Central memory CD8-positive, alpha-beta T cell (primary cell): ENCODE results near the gene CUEDC1.
A peak's percentile ranks its signal among the peaks of the same experiment; 100 is the strongest.

Source experiments
- ATAC-seq: fragments of 150-1000 bp; cut with Tn5 transposase; replicated peaks from 2 replicates; pipeline ENCODE4 v1.10.0; 2022; ENCODE audit warnings: mild to moderate bottlenecking, moderate FRiP score, moderate number of reproducible peaks; ENCODE audit not compliant: poor library complexity, severe bottlenecking; ENCODE audit errors: extremely low read depth
- DNase-seq, 2 donors: peaks; one replicate each; pipeline ENCODE4 v3.0.0; 2021; ENCODE audit warnings: low spot score in 2 of 2
- H3K27ac Mint-ChIP-seq: one replicate; pipeline ENCODE4 v1.8.0; 2022; ENCODE audit warnings: low read depth, mild to moderate bottlenecking, moderate library complexity, mixed read lengths
- H3K27me3 Mint-ChIP-seq: one replicate; pipeline ENCODE4 v1.8.0; 2022; ENCODE audit warnings: mixed read lengths
- H3K36me3 Mint-ChIP-seq: one replicate; pipeline ENCODE4 v1.8.0; 2022; ENCODE audit warnings: mild to moderate bottlenecking, moderate library complexity, mixed read lengths; ENCODE audit not compliant: insufficient read depth
- H3K4me1 Mint-ChIP-seq: one replicate; pipeline ENCODE4 v1.8.0; 2022; ENCODE audit warnings: mixed read lengths
- H3K4me3 Mint-ChIP-seq: one replicate; pipeline ENCODE4 v1.8.0; 2022; ENCODE audit warnings: mild to moderate bottlenecking, moderate library complexity, mixed read lengths
- H3K9me3 Mint-ChIP-seq: one replicate; pipeline ENCODE4 v1.8.0; 2022; ENCODE audit warnings: mixed read lengths

Gene CUEDC1

DNA sequence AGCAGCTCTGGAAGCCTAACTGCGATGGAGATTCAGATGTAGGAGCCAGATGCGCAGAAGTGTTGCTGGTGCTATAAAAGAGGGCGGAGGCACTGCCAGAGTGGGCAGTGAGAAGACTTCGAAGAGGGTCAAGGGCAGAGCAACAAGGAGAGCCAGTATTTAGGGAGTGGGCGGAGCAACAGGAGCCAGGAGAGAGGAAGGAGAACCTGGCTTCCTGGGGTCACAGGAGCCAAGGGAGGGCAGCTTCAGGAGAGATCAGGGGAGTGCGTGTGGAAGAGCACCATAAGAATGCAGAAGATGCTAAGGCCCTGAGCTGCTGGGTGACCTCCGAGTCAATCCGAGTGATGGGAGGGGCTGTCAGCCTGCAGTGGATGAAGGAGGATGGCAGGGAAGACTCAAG lies 90.9 kb downstream of the CUEDC1 start:
- Mint-ChIP-seq H3K4me1 (peaks cover 11% of the 10 kb centered on the region), H3K27me3 (peaks cover 39% of the 10 kb centered on the region), H3K27ac (no peak overlapping the region), H3K4me3 (no peak overlapping the region), H3K9me3 (no peaks in the 10 kb centered on the region), H3K36me3 (peaks cover 4% of the 10 kb centered on the region)
- no peak for ATAC-seq
- no peak for DNase-seq

DNA sequence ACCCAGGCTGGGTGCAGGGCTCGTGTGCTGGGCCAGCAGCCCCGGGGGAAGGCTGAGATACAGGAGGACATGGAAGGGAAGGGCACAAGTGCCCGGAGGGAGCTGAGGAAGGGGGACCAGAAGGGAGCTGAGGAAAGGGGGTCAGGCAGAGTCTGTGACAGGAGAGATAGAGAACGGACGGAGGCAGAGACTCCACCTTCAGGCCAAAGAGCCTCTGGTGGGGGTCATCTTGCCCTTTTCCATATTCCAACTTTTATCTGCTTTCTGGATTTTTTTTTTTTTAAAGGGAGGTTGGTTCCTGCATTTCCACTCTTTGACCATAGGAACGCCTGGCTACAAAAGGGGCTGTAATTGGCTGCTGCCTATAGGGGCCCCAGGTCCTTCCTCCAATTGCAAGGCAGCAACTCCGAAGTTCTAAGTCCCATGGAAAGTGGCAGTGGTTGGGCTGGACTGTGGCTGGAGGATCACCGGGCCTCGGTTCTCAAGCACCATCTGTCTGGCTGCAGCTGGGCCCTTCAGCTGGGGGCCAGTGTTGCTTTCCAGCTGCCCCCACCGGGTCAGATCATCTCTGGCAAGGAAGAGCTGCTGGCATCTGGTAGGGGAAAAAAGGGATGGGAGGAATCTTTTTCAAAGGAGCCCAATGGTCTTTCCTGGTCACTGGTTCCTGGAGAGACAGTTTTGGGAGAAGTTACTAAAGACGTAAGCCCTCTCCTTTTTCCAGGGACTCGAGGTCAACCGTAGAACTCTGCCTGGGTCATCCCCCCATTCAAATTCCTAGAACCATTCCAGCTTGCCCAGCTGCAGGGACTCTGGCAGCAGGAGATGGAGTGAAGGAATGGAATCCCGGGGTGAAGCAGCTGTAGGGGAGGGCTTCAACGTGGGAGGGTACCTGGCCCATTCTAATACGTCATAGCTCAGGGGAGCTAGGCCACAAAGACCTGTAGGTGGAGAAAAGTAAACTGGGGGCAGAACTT lies 92.2 kb downstream of the CUEDC1 start:
- Mint-ChIP-seq H3K4me3 (no peak overlapping the region), H3K36me3 (peaks cover 5% of the 10 kb centered on the region), H3K9me3 (no peaks in the 10 kb centered on the region), H3K27me3 (peaks cover 50% of the 10 kb centered on the region), H3K4me1 (peaks cover 11% of the 10 kb centered on the region), H3K27ac (peak overlapping the region; percentile 55)
- no peak for DNase-seq
- no peak for ATAC-seq

DNA sequence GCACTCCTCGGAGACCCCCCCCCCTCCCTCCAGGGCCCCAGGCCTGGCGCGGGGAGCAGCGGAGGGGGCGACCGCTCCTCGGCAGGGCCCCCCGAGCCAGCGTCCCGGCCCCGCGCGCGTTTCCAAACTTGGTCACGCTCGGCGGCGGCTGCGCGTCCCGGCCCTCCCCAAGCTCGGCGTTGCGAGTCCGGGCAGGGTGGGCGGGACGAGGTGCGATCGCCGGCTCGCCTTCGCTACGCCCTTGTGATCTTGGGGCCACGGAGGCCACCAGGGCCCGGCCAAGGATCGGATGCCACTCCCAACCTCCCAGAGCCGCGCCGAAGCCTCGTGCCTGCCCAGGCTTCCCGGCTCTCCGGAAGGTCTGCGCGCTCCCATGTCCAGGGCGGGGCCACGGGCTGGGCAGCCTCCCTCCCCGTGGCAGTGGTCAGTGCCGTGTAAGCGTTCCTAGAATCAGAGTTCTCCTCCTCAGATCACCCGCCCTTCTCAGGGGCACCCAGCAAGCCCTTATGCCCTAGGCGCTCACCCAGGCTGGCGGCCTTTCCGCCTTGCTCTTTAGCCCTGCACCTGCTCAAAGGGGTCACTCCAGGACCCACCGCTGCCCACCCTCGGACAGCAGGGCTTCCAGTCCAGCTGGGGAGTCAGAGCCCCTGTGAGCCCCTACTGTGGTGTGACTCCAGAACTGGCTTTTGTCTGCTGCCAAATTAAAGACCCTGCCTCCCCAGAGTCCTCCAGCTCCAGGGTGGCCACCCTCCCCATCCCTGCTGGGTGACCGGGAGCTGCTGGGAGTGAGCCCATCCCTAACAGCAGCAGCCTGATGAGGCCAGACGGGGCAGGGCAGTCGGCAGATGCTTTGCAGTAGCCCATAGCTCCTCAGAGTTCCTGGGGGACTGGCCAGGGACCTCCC lies 93.2 kb downstream of the CUEDC1 start:
- H3K27me3 Mint-ChIP-seq = peaks cover 50% of the 10 kb centered on the region
- H3K4me1 Mint-ChIP-seq = peaks cover 11% of the 10 kb centered on the region
- DNase-seq = no peak

DNA sequence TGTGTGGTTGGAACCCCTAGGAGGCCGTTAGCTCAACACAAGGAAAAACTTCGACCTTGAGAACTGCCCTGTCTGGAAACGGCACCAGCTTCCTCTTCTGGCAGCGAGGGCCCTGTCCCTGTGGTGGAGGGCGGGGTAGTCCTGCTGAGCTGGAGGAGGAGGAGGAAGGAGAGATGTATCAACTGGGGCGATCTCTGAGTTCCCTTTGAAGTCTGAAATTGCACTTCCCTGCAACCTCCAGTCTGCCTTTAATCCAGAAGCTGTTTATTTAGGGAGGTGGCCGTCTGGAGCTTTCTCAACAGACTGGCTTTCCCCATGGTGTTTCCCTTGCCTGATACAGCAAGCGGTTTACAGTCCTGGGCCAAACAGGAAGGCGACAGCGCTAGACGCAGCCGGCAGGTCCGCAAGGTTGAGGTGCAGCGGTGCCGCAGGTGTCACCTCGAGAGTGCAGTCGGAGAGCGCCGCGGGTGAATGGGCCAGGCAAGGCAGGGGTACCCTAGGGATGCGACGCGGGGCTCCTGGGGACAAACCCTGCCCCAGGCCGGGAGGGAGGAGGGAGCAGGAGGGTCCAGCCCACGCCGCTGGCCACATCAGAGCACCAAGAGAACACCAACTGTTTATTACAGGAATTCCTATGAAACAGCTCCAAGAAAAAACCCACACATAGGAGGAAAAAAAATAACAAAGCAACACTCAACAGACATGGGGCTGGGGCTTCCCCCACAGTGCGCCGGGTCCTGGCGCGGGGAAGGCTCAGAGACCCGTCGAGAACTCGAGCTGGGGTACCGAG lies 94.0 kb downstream of the CUEDC1 start:
- H3K27ac Mint-ChIP-seq = peak overlapping the region; percentile 76
- peak; percentile 21 to 33 for DNase-seq
- no peaks in the 10 kb centered on the region for H3K9me3 Mint-ChIP-seq
- H3K27me3 Mint-ChIP-seq = peaks cover 50% of the 10 kb centered on the region
- peaks cover 5% of the 10 kb centered on the region for H3K36me3 Mint-ChIP-seq
- peak; percentile 88 for ATAC-seq
- H3K4me1 Mint-ChIP-seq = peaks cover 11% of the 10 kb centered on the region
- peak overlapping the region; percentile 74 for H3K4me3 Mint-ChIP-seq

More for the DNA sequence above, 93.2 kb downstream of the CUEDC1 start:
- H3K36me3 Mint-ChIP-seq = peaks cover 5% of the 10 kb centered on the region
- no peak overlapping the region for H3K4me3 Mint-ChIP-seq
- no peak for ATAC-seq
- H3K9me3 Mint-ChIP-seq = no peaks in the 10 kb centered on the region
- peak overlapping the region; percentile 55 for H3K27ac Mint-ChIP-seq

DNA sequence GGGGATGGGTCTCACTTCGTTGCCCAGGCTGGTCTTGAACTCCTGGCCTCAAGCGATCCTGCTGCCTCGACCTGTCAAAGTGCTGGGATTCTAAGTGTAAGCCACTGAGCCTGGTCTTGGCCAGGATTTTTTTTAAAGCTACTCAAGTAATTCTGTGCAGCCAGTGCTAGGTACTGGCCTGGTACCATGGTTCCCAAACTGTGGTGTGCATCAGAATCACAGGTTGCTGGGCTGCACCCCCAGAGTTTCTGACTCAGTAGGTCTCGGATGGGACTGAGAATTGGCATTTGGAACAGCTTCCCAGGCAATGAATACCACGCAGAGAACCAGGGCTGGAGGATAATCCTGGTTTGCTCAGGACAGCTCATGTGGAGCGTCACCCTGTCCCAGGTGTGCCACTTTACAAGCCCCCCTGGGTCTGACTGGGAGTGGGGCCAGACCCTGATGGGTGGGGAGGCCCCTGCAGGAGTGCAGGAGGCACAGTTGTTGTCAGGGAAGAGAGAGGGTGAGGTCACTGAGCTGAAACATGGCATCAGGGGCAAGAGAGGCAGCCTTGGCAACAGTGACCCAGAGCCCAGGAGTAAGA lies 94.7 kb downstream of the CUEDC1 start:
- Mint-ChIP-seq H3K9me3 (no peaks in the 10 kb centered on the region), H3K36me3 (peaks cover 5% of the 10 kb centered on the region), H3K27me3 (peaks cover 50% of the 10 kb centered on the region), H3K4me1 (peaks cover 11% of the 10 kb centered on the region), H3K4me3 (peak overlapping the region; percentile 74), H3K27ac (peak overlapping the region; percentile 76)
- ATAC-seq = no peak
- no peak for DNase-seq

DNA sequence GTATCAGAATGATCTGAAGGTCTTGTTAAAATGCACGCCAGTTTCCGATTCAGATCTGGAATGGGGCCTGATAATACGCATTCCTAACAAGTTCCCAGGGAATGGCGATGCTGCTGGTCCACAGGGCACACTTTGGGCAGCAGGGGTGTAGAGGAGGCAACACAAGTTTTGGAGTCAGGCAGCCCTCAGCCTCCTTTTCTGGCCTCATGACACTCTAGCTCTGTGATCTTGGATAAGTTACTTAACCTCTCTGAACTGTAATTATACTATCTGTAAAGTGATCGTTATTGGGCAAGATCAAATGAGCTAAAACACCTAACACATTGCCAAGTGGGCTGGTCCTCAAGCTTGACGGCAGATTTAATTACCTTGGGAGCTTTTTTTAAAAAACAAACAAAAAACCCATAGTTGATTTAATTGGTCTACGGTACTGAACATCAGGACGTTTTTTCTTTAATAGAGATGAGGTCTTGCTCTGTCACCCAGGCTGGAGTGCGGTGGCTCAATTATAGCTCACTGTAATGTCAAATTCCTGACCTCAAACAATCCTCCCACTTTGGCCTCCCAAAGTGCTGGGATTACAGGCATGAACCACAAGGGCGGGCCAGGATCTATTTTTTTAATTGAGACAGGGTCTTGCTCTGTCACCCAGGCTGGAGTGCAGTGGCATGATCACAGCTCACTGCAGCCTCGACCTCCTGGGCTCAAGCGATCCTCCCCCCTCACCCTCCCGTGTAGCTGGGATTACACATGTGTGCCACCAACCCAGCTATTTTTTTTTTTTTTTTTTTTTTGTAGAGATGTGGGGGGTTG lies 95.4 kb downstream of the CUEDC1 start:
- H3K4me3 Mint-ChIP-seq = no peak overlapping the region
- H3K36me3 Mint-ChIP-seq = peaks cover 5% of the 10 kb centered on the region
- ATAC-seq (no peak), DNase-seq (no peak)
- no peaks in the 10 kb centered on the region for H3K9me3 Mint-ChIP-seq
- no peak overlapping the region for H3K27ac Mint-ChIP-seq
- peaks cover 11% of the 10 kb centered on the region for H3K4me1 Mint-ChIP-seq
- peaks cover 50% of the 10 kb centered on the region for H3K27me3 Mint-ChIP-seq

DNA sequence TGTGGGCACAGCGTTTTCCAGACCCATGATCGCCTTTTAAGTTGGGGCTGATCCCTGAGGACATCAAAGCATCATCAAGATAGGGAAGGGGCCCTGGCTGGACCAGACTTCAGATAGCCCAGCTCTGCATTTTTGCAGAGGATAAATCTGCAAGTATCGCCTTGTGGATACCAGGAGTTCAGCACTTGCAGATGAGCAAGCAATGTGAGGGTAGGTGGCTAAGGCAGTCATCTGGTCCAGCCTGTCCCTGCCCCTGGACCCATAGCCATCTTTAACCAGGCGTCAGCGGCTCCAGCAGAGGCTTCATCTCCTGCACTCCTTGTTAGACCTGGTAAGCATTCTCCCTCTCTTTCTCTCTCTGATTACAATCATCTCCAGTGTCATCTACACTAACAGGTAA lies 96.4 kb downstream of the CUEDC1 start:
- no peak overlapping the region for H3K4me3 Mint-ChIP-seq
- no peak for DNase-seq
- H3K9me3 Mint-ChIP-seq = no peaks in the 10 kb centered on the region
- peaks cover 5% of the 10 kb centered on the region for H3K36me3 Mint-ChIP-seq
- no peak overlapping the region for H3K27ac Mint-ChIP-seq
- ATAC-seq = no peak
- H3K4me1 Mint-ChIP-seq = peaks cover 11% of the 10 kb centered on the region
- H3K27me3 Mint-ChIP-seq = peaks cover 44% of the 10 kb centered on the region

DNA sequence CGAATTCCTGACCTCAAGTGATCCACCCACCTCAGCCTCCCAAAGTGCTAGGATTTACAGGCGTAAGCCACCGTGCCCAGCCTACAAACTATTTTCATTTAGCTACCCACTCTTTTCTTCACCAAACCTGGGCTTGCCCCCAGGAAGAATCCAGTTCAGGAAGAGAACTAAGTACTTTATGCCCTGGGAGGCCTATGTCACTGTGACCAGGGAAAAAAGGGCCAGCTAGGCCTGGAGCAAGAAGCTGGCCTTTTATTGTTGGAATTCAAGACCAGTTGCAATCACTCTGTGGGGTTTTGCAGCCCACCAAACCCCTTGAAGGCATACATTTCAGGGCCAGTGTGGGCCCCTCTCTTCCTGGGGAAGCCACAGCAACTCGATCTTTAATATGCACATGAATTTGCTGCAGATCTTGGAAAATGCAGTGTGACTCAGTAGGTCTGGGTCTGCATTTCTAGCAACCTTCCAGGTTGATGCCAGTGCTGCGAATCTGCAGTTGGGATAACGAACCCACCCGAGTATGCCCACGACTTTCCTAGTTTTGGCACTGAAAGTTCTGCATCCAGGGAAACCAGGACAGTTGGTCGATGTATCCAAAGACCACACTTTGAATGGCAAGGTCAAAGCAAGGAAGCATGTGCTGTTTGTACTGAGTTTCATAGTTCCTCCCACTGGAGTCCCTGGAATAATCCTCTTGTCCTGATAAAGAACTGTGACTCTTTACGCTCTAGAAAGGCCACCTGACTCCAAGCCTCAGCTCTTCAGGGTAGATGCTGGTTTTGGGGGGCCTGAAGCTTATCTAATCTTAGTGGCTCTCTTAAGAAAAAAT lies 98.2 kb downstream of the CUEDC1 start:
- H3K4me3 Mint-ChIP-seq = no peak overlapping the region
- H3K27ac Mint-ChIP-seq = no peak overlapping the region
- DNase-seq (no peak), ATAC-seq (no peak)
- H3K36me3 Mint-ChIP-seq = peaks cover 4% of the 10 kb centered on the region
- H3K27me3 Mint-ChIP-seq = peaks cover 27% of the 10 kb centered on the region
- no peaks in the 10 kb centered on the region for H3K9me3 Mint-ChIP-seq
- peaks cover 11% of the 10 kb centered on the region for H3K4me1 Mint-ChIP-seq

DNA sequence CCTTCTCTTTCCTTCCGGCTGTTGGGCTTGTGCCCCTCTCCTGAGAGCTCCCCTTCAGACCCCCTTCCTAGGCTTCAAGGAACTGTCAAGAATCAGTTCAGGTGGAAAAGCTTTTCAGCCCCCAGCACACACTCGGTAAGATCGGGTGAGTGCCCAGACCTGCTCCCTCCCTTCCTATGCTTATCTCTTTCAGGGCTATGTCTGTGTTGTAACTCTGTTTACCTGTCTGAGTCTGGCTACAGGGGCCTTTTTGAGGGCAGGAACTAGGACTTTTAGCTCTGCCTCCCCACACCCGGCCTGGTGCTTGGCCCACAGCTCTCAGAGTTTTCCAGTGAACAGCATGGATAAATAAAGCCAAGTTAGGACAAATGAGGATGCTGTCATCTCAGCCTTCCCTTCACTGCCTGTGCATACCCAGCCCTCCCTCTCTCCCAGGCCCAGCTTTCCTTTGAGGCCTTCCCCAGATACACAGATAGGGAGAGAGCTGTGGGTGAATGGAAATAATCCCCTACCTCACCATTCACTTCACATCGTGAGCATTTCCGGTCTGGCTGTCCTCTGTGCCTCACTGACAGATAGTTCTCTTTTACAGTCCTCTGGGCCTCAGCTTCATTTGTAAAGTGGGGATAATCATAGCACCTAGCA lies 99.7 kb downstream of the CUEDC1 start:
- ATAC-seq (no peak), DNase-seq (no peak)
- Mint-ChIP-seq H3K27me3 (peaks cover 17% of the 10 kb centered on the region), H3K4me3 (no peak overlapping the region), H3K27ac (no peak overlapping the region), H3K36me3 (peaks cover 11% of the 10 kb centered on the region), H3K9me3 (no peaks in the 10 kb centered on the region), H3K4me1 (peaks cover 15% of the 10 kb centered on the region)

DNA sequence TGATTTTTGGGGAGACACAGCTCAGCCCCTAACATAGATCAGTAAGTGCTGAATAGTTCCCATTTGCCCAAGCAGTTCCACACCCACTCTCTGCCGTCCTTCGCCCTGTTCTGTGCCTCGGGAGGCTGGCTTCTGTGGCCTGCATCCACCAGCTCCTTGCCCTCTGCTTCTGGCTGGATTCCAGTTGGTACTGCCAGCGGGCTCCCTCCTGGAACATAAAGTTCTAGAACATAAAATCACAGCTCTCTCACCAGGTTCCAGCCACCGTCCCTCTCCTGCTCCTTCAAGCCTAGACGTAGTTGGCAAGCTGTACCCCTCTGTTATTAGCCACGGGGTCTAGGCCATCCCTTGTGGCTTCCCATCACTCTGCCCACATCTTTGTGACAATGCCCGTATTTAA lies 101.5 kb downstream of the CUEDC1 start:
- peaks cover 31% of the 10 kb centered on the region for H3K4me1 Mint-ChIP-seq
- no peak overlapping the region for H3K4me3 Mint-ChIP-seq
- H3K27me3 Mint-ChIP-seq = peaks cover 5% of the 10 kb centered on the region
- no peak overlapping the region for H3K27ac Mint-ChIP-seq
- DNase-seq (no peak), ATAC-seq (no peak)
- H3K9me3 Mint-ChIP-seq = no peaks in the 10 kb centered on the region
- peaks cover 19% of the 10 kb centered on the region for H3K36me3 Mint-ChIP-seq
